ENCODE results near the gene MCEMP1.

DNA sequence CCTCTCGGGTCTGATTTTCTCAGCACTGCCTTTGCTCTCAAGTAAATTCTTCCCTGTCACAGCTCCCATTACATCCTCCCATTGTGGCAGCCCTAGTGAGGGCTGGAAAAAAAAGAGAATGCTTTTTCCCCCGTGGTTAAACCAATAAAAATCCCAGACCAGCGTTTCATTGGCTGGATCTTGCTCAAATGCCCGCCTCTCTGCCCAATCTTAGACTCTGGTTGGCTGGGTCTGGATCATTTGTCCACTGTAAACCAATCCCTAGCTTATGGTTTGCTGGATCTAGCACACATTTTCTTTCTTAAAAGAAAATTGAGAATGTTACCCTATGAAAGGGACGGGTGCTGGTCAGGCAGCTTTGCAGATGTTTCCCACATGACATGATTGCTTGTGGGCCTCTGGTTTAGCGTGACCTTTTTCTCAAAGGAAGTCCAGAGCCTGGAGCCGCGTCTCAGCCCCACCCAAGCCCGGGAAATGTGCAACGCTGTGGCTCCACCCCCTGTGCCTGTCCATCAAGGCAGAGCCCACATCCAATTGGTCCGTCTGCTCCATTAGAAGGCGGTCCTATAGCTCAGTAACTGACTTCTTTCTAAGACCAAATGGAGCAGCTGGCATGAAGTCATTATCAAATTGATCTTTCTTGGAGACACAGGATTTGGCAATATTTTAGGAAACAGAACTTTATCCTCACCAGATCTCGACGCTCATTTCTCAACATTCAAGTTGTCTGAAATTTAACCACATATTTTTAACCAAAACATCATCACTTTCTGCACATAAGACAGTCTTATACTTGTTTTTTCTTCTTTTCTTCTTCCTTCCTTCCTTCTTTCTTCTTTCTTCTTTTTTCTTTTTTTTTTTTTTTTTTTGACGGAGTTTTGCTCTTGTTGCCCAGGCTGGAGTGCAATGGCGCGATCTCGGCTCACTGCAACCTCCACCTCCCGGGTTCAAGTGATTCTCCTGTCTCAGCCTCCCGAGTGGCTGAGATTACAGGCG, 2.6 kb upstream of the MCEMP1 start:
- TF ChIP-seq EP300 (IDR thresholded peaks at IDR 0.05; ENCODE audit: borderline replicate concordance) (no peak), TEAD4 (IDR thresholded peaks at IDR 0.05) (no peak), NFIC (IDR thresholded peaks at IDR 0.05) (no peak)
- TF ChIP-seq, protein P1, sequence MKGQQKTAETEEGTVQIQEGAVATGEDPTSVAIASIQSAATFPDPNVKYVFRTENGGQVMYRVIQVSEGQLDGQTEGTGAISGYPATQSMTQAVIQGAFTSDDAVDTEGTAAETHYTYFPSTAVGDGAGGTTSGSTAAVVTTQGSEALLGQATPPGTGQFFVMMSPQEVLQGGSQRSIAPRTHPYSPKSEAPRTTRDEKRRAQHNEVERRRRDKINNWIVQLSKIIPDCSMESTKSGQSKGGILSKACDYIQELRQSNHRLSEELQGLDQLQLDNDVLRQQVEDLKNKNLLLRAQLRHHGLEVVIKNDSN (IDR thresholded peaks at IDR 0.05): no peak
